IMR-90 (cell line): ENCODE results near the gene OR10D3.

Experiments
- FOS ChIP-seq: fragments of 150-350 bp; IDR thresholded peaks from 2 replicates; pipeline ENCODE4 v1.6.1; 2016; ENCODE audit warnings: low read depth, low read length
- POLR2A ChIP-seq: IDR thresholded peaks from 2 replicates; pipeline ENCODE4 v1.6.1; 2012; ENCODE audit warnings: mild to moderate bottlenecking, low read depth, low read length
- TF ChIP-seq, protein P1 (sequence below): conservative IDR thresholded peaks from 2 replicates; pipeline ENCODE4 v1.5.1; 2012; ENCODE audit warnings: mild to moderate bottlenecking, low read depth, low read length, improper control_type of control experiment

GRCh38 chr11:124209824-124210357, 26.7 kb downstream of the OR10D3 start:
- TF ChIP-seq, protein P1, sequence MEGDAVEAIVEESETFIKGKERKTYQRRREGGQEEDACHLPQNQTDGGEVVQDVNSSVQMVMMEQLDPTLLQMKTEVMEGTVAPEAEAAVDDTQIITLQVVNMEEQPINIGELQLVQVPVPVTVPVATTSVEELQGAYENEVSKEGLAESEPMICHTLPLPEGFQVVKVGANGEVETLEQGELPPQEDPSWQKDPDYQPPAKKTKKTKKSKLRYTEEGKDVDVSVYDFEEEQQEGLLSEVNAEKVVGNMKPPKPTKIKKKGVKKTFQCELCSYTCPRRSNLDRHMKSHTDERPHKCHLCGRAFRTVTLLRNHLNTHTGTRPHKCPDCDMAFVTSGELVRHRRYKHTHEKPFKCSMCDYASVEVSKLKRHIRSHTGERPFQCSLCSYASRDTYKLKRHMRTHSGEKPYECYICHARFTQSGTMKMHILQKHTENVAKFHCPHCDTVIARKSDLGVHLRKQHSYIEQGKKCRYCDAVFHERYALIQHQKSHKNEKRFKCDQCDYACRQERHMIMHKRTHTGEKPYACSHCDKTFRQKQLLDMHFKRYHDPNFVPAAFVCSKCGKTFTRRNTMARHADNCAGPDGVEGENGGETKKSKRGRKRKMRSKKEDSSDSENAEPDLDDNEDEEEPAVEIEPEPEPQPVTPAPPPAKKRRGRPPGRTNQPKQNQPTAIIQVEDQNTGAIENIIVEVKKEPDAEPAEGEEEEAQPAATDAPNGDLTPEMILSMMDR, result no peak
- no peak for TF ChIP-seq FOS
- TF ChIP-seq POLR2A, result no peak
